ENCODE measurements around the gene AGPAT4. TPM values are rescaled to one million over a fixed set of nuclear protein-coding genes. Genes with fewer than 3 reads are reported as not detected.

Gene AGPAT4
- total RNA-seq, 4 donors from 2014 or later, result 0.36 to 0.61 (median 0.53) TPM

DNA sequence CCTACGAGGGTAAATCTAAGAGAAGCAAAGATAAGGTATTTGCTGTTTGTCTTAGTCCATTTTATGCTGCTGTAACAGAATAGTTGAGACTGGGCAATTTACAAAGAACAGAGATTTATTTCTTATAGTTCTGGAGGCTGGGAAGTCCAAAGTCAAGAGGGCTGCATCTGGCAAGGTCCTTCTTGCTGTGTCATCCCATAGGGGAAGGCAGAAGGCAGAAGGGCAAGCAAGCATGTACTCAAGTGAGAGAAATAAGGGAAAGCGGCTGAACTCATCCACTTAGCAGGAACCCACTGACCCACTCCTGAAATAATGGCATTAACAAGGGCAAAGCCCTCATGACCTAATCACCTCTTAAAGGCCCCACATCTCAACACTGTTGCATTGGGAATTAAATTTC, 102.7 kb downstream of the AGPAT4 start:
- intact Hi-C loops (cut with DNase I; ENCODE audit: low total_unique reads), result no loop called here
- H3K4me3 ChIP-seq, result no peak overlapping the region
- no peaks in the 10 kb centered on the region for H3K4me1 ChIP-seq
- no peaks in the 10 kb centered on the region for H3K27me3 ChIP-seq
- TF ChIP-seq, protein P1, sequence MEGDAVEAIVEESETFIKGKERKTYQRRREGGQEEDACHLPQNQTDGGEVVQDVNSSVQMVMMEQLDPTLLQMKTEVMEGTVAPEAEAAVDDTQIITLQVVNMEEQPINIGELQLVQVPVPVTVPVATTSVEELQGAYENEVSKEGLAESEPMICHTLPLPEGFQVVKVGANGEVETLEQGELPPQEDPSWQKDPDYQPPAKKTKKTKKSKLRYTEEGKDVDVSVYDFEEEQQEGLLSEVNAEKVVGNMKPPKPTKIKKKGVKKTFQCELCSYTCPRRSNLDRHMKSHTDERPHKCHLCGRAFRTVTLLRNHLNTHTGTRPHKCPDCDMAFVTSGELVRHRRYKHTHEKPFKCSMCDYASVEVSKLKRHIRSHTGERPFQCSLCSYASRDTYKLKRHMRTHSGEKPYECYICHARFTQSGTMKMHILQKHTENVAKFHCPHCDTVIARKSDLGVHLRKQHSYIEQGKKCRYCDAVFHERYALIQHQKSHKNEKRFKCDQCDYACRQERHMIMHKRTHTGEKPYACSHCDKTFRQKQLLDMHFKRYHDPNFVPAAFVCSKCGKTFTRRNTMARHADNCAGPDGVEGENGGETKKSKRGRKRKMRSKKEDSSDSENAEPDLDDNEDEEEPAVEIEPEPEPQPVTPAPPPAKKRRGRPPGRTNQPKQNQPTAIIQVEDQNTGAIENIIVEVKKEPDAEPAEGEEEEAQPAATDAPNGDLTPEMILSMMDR (IDR thresholded peaks at IDR 0.05 in 4 of 5, conservative IDR thresholded peaks at IDR 0.05 in 1 of 5), result no peak
- no peak for TF ChIP-seq POLR2A (IDR thresholded peaks at IDR 0.05)
- DNase-seq (no peak), ATAC-seq (no peak)
- H3K9me3 ChIP-seq, result no peaks in the 10 kb centered on the region
- H3K36me3 ChIP-seq, result no peaks in the 10 kb centered on the region
- in situ Hi-C loops (cut with MboI; ENCODE audit: low sequenced_read_pairs in 4 of 4), result no loop called here
- H3K27ac ChIP-seq, result no peak overlapping the region

DNA sequence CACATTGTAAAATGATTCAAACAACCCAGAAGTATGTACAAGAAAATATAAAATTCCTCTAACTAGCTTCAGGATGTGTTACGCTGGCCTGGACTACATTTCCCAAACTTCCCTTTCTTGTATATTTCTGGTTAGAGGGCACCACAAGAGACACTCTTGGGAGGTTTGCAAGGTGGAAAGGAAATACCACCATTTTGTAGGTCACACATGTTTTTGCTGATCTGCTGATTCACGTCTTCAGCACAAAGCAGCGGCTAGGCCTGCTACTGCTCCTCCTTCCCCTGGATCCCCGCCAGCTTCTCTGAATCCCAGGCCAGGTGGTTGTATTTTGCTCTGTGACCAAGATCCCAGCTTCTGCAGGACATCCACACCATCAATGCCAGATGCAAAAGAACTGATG, 104.2 kb downstream of the AGPAT4 start:
- Histone ChIP-seq H3K27me3 (no peaks in the 10 kb centered on the region), H3K4me3 (no peak overlapping the region), H3K4me1 (no peaks in the 10 kb centered on the region), H3K27ac (no peak overlapping the region), H3K9me3 (no peaks in the 10 kb centered on the region), H3K36me3 (no peaks in the 10 kb centered on the region)
- no peak for TF ChIP-seq POLR2A (IDR thresholded peaks at IDR 0.05)
- DNase-seq, result no peak
- in situ Hi-C loops (cut with MboI; ENCODE audit: low sequenced_read_pairs in 4 of 4) (no loop called here), intact Hi-C loops (cut with DNase I; ENCODE audit: low total_unique reads) (no loop called here)
- ATAC-seq, result no peak

DNA sequence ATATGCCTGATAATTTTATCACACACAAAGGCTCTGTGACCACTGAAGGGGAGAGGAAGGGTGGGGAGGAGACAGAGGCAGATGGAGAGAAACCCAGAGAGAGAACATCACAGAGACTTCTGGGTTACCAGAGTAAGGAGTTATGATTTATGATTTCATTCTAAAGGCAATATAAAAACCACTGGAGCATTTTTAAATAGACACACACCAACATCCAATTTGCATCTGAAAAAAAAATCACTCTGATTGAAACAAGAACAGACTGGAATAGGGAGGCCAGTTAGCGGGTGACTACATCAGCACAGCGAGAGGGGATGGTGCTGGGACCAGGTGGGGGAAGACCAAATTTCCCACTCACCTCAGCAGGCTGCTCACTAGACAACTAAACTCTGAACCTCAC, 104.8 kb downstream of the AGPAT4 start:
- ATAC-seq (no peak), DNase-seq (no peak)
- Histone ChIP-seq H3K4me1 (no peaks in the 10 kb centered on the region), H3K4me3 (no peak overlapping the region), H3K9me3 (no peaks in the 10 kb centered on the region), H3K27ac (no peak overlapping the region), H3K27me3 (no peaks in the 10 kb centered on the region), H3K36me3 (no peaks in the 10 kb centered on the region)
- intact Hi-C loops (cut with DNase I; ENCODE audit: low total_unique reads), result no loop called here
- in situ Hi-C loops (cut with MboI; ENCODE audit: low sequenced_read_pairs in 4 of 4), result no loop called here
- TF ChIP-seq, protein P1 (IDR thresholded peaks at IDR 0.05 in 4 of 5, conservative IDR thresholded peaks at IDR 0.05 in 1 of 5), result no peak
- TF ChIP-seq POLR2A (IDR thresholded peaks at IDR 0.05), result no peak

DNA sequence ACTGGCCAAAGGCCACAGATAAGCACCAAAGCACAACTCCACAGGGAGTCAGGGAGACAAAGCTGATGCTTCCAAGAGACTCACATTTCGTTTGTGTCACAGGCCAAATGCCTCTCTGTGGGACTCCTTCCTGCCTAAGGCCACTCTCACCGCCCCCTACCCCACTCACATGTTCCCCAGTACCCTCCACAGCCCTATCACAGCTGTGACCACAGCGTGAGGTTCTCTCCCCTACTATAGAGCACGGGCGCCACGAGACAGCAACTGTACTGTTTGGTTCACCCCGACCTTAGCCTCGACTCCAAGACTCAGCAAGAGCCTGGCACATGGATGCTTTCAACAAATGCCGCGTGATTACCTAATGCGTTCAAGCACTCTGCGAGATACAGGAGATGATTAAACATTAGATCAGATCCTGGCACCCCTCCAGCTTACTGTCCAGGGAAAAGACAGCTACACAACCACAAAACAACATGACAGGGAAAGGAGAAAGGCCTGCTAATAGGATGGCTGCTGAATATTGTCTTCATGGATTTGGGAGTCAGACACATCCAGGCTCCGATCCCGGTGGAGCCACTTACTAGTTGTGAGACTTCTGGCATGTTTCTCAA, 105.5 kb downstream of the AGPAT4 start:
- H3K27ac ChIP-seq, result no peak overlapping the region
- no peaks in the 10 kb centered on the region for H3K36me3 ChIP-seq
- ATAC-seq (no peak), DNase-seq (no peak)
- in situ Hi-C loops (cut with MboI; ENCODE audit: low sequenced_read_pairs in 4 of 4), result no loop called here
- intact Hi-C loops (cut with DNase I; ENCODE audit: low total_unique reads), result no loop called here
- H3K9me3 ChIP-seq, result no peaks in the 10 kb centered on the region
- no peaks in the 10 kb centered on the region for H3K4me1 ChIP-seq
- no peak for TF ChIP-seq POLR2A (IDR thresholded peaks at IDR 0.05)
- TF ChIP-seq, protein P1 (IDR thresholded peaks at IDR 0.05 in 4 of 5, conservative IDR thresholded peaks at IDR 0.05 in 1 of 5), result no peak
- no peak overlapping the region for H3K4me3 ChIP-seq
- no peaks in the 10 kb centered on the region for H3K27me3 ChIP-seq

DNA sequence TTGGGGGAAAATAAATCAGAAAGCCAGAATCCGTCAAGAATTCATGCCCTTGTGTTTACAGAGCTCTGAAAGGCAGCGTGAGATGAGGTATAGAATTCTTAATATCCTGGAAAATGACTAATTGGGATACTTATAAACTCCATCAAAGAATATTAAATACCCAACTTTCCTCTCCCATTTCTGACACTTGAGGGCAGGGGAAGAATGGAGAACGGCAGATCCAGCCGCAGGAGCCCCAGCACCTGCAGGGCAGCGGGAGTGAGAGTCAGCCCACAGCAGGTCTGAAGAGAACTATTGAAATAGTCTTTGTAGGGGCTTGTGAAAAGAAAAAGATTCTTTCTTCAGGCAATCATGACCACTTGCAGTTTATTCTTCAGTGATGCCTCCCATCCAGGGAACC, 107.2 kb downstream of the AGPAT4 start:
- no peaks in the 10 kb centered on the region for H3K9me3 ChIP-seq
- in situ Hi-C loops (cut with MboI; ENCODE audit: low sequenced_read_pairs in 4 of 4) (no loop called here), intact Hi-C loops (cut with DNase I; ENCODE audit: low total_unique reads) (no loop called here)
- no peaks in the 10 kb centered on the region for H3K27me3 ChIP-seq
- ATAC-seq (no peak), DNase-seq (no peak)
- H3K4me1 ChIP-seq, result no peaks in the 10 kb centered on the region
- H3K36me3 ChIP-seq, result no peaks in the 10 kb centered on the region
- no peak overlapping the region for H3K4me3 ChIP-seq
- TF ChIP-seq POLR2A (IDR thresholded peaks at IDR 0.05), result no peak
- TF ChIP-seq, protein P1 (IDR thresholded peaks at IDR 0.05 in 4 of 5, conservative IDR thresholded peaks at IDR 0.05 in 1 of 5), result no peak
- H3K27ac ChIP-seq, result no peak overlapping the region
